Measurements from ENCODE around the gene MCTP1.

Gene MCTP1

GRCh38 chr5:95110118-95110517 lies 174.8 kb downstream of the MCTP1 start:
- no peak for DNase-seq

- no peak for DNase-seq
Measured at GRCh38 chr5:95107138-95107537, 177.8 kb downstream of the MCTP1 start.

GRCh38 chr5:95105638-95106037 lies 179.3 kb downstream of the MCTP1 start:
- no peak for DNase-seq

- no peak for DNase-seq
Measured at GRCh38 chr5:95102687-95103086, 182.2 kb downstream of the MCTP1 start.

- DNase-seq: no peak
Measured at GRCh38 chr5:95102080-95102479, 182.8 kb downstream of the MCTP1 start.

- DNase-seq: no peak
Measured at GRCh38 chr5:95100551-95100950, 184.3 kb downstream of the MCTP1 start.

GRCh38 chr5:95098012-95098411 lies 186.9 kb downstream of the MCTP1 start:
- no peak for DNase-seq

- DNase-seq: no peak
Measured at GRCh38 chr5:95093211-95093610, 191.7 kb downstream of the MCTP1 start.

- DNase-seq: no peak
Measured at GRCh38 chr5:95090774-95091173, 194.1 kb downstream of the MCTP1 start.

GRCh38 chr5:95087816-95088317 lies 197.0 kb downstream of the MCTP1 start:
- DNase-seq: no peak

- no peak for DNase-seq
Measured at GRCh38 chr5:95086927-95087815, 197.7 kb downstream of the MCTP1 start.

GRCh38 chr5:95084757-95085156 lies 200.1 kb downstream of the MCTP1 start:
- no peak for DNase-seq

GRCh38 chr5:95083606-95084005 lies 201.3 kb downstream of the MCTP1 start:
- no peak for DNase-seq

GRCh38 chr5:95081982-95082381 lies 202.9 kb downstream of the MCTP1 start:
- no peak for DNase-seq

- no peak for DNase-seq
Measured at GRCh38 chr5:95081500-95081960, 203.4 kb downstream of the MCTP1 start.

- DNase-seq: no peak
Measured at GRCh38 chr5:95080441-95080840, 204.5 kb downstream of the MCTP1 start.

- DNase-seq: no peak
Measured at GRCh38 chr5:95080030-95080429, 204.9 kb downstream of the MCTP1 start.

GRCh38 chr5:95078868-95079267 lies 206.0 kb downstream of the MCTP1 start:
- DNase-seq: no peak

- no peak for DNase-seq
Measured at GRCh38 chr5:95076395-95077185, 208.3 kb downstream of the MCTP1 start.

- no peak for DNase-seq
Measured at GRCh38 chr5:95075111-95075510, 209.8 kb downstream of the MCTP1 start.

- no peak for DNase-seq
Measured at GRCh38 chr5:95072281-95072680, 212.6 kb downstream of the MCTP1 start.

- DNase-seq: no peak
Measured at GRCh38 chr5:95070866-95071265, 214.0 kb downstream of the MCTP1 start.

GRCh38 chr5:95070453-95070852 lies 214.4 kb downstream of the MCTP1 start:
- DNase-seq: no peak

- no peak for DNase-seq
Measured at GRCh38 chr5:95069948-95070347, 214.9 kb downstream of the MCTP1 start.

Data from cortex of kidney (tissue), 1 donor.